Erythroblast (primary cell): Measurements from ENCODE around the gene CDK5RAP2.

ENCODE experiments used
- GATA1 ChIP-seq: IDR thresholded peaks from 2 replicates; pipeline ENCODE4 v1.6.1; 2011; ENCODE audit warnings: low read depth, mild to moderate bottlenecking, control low read depth, low read length, moderate library complexity
- POLR2A ChIP-seq: IDR thresholded peaks from 2 replicates; pipeline ENCODE4 v1.6.1; 2011; ENCODE audit warnings: mild to moderate bottlenecking, low read length

DNA sequence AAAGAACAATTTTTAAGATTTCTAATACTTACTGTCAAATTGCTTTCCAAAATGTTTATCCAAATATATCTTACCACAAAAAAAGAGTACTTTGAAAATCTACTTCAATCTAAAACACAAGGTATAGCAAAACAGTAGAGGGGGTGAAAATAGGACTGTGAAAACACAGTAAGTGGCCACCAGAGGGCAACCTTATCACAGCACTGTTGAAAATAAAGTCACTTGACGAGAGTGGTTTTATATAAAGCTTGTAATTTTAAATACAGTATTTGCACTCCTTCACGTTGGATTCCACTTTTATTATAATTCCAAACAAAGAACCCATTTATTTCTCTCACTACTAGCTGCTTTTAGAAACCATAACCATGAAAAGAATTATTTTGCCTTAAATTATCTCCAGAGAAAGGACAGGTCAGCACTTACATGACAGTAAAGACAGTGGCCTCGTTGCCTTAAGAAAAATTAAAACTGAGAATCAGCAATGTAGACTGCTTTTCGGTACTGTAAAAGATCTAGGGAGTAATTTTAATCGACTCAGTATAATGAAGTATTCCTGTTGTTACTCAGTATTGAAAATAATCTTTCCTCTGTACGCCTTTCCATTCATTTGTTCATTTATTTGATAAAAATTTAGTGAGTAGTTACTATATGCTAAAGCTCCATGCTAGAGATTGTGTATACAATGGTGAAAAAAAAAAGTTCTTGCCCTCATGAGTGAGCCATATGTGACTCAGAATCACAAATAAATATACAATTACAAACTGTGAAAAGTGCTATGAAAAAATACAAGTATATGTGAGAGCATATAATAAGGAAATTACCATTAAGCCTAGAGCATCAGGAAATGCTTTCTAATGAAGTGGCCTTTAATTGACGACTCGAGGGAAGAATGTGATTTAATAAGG is 40.0 kb upstream of the CDK5RAP2 start:
- no peak for TF ChIP-seq POLR2A
- no peak for TF ChIP-seq GATA1
